GM19043 (cell line): ENCODE results near the gene ITPRID1.

ENCODE experiments used
- ATAC-seq: cut with Tn5 transposase; IDR thresholded peaks from one replicate; pipeline ENCODE4 v1.9.1; 2021; ENCODE audit warnings: low read depth; ENCODE audit not compliant: unreplicated experiment

The ITPRID1 gene

GRCh38 chr7:31690935-31691334 lies 177.0 kb downstream of the ITPRID1 start:
- ATAC-seq, result no peak

GRCh38 chr7:31692451-31692850 lies 178.6 kb downstream of the ITPRID1 start:
- no peak for ATAC-seq

DNA sequence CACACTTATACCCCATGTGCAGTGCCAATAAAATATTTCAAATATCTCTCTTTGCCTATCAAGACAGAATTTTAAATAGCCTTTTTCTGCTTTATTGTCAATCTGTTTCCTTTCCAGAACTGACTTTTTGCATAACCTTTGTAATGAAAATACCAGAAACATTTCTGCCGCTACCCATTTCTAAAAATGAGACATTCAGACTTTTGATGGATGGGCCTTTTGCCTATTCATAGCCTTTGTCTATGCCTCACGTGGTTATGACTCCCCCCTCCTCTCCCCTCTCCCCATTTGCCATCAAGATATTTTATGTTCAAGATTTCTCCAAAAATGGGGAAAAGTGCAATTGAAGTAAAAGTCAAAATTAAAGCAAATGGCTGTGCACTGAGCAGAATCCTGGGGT lies 179.0 kb downstream of the ITPRID1 start:
- no peak for ATAC-seq

GRCh38 chr7:31695859-31696614 lies 182.1 kb downstream of the ITPRID1 start:
- no peak for ATAC-seq

DNA sequence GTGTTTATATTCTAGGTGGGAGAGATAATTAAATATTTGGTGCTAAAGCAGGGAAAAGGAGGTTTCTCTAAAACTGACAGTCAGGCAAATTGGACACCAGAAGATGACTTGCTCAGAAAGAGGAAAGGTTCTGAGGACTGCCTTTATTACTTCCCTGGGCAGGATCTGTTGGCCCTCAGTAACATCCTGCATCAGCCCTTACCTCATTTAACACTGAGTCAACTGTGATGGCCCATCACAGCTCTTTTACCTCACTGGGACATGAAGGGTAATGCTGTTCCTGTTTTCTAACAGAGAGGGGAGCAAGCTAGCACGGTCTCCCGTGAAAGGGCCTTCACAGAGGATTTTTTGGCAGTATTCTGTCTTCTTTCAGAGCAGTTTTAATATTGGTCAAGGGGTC lies 185.2 kb downstream of the ITPRID1 start:
- ATAC-seq, result no peak

DNA sequence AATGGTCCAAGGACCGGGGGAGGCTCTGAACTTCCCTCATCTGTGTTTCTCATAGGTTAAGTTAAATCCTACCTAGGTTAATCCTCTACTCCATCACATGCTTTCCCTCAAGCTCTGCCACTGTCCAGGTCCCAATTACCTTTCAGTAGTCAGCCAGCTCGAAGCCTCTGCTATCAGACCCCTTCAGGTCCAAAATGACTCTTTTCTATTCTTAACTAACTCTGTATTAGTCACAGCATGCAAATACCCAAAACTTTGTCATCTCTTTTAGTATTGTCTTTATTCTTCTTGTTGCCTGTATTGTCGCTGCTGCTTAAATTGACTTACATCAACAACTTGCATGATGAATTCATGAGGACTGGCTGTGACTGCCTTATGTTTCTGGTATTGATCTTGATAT lies 188.5 kb downstream of the ITPRID1 start:
- no peak for ATAC-seq

GRCh38 chr7:31705377-31705776 lies 191.5 kb downstream of the ITPRID1 start:
- ATAC-seq, result peak; percentile 69

- ATAC-seq, result no peak
Measured at GRCh38 chr7:31707089-31707488, 193.2 kb downstream of the ITPRID1 start.
